ENCODE measurements around the gene SIK3. TPM values are rescaled to one million over a fixed set of nuclear protein-coding genes. Genes with fewer than 3 reads are reported as not detected.
A peak's percentile ranks its signal among the peaks of the same experiment; 100 is the strongest.
"Not testable (repeated sequence)": the region's sequence is repeated elsewhere in the genome, so short reads cannot be mapped to it uniquely, and the experiment has no call there.

SIK3 gene
- total and polyA plus RNA-seq, 2 donors (not counting 3 experiments of a cell fraction or from before 2014, with no cell fraction given), result 10.3 to 21.3 TPM

DNA sequence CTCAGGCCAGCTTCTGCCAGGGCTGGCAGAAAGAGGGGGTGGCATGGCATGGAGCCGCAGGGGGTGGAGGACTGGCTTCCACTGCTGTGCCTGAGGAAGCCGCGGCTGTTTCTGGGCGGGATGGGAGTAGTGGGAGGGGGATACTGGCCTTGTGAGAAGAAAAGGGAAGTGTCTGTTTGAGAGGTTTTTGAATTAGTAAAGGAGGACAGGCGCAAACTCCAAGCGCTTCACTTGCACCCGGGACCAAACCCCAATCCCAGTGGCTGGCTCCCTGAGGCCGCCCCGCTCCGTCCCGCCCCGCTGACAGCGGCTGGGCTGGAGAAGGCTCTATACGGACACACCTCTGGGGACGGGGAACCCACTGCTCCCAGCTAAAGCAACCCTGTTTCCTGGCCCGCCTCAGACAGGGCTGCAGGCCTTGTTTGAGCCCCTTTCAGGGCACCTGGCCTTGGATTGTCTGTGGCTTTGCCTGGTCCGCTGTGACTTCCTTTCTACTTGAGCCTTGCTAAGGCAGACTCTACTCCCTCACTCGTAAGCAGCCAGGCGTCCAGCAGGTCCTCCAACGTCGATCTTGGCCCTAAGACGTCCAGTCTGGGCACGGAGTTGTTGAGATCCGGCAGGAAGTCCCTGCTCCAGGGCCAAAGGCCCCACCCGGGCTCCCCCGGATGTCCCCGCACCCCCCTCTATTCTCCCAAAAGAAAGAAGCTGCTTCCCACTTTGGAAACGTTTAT lies 263.0 kb downstream of the SIK3 start:
- Histone ChIP-seq H2AFZ (ENCODE audit: low read depth, low read length) (peak overlapping the region; percentile 69), H3K9me3 (replicated peaks; ENCODE audit: control insufficient read depth, insufficient read depth, low read length) (no peaks in the 10 kb centered on the region), H3K9ac (replicated peaks; ENCODE audit: extremely low read depth, insufficient read depth, low read length) (no peak overlapping the region), H3K27ac (ENCODE audit: insufficient read depth, low read depth, low read length) (no peak overlapping the region), H3K79me2 (ENCODE audit: control insufficient read depth, insufficient read depth, low read length) (no peaks in the 10 kb centered on the region), H3K4me2 (ENCODE audit: insufficient read depth, low read length) (peak overlapping the region; percentile 40), H3K4me1 (ENCODE audit: control insufficient read depth, extremely low read depth, insufficient read depth, low read length) (peaks cover 6% of the 10 kb centered on the region), H4K20me1 (replicated peaks; ENCODE audit: control insufficient read depth, extremely low read depth, insufficient read depth, low read length) (no peaks in the 10 kb centered on the region), H3K36me3 (ENCODE audit: control insufficient read depth in 2 of 2, extremely low read depth in 1 of 2, insufficient read depth in 2 of 2, low read length in 2 of 2) (no peaks in the 10 kb centered on the region), H3K4me3 (replicated peaks in 1 of 3; ENCODE audit: insufficient read depth in 1 of 3, low read depth in 1 of 3, low read length in 3 of 3) (peak overlapping the region; percentile 1 to 32 (median 15)), H3K9me1 (replicated peaks; ENCODE audit: control insufficient read depth, extremely low read depth, insufficient read depth, low read length) (no peaks in the 10 kb centered on the region), H3K27me3 (ENCODE audit: control insufficient read depth in 2 of 2, insufficient read depth in 2 of 2, low read length in 2 of 2) (no peaks in the 10 kb centered on the region)
- ChIA-PET POLR2A (interaction anchor here (0.5 to 1.2 kb wide), 2 partner anchors 45 to 163 kb away, joined by 4 read pairs; no protein-coding TSS in a partner anchor), CTCF (interaction anchor here (0.7 to 5.0 kb wide), 33 partner anchors 9 to 391 kb away, joined by 3 to 272 read pairs (median 5); partner anchors contain the start of genes APOA4, APOA5, BUD13 and PAFAH1B2)
- no TSS peak for BruUV-seq (replicated peaks)
- peak; percentile 7 for DNase-seq (ENCODE audit: low read depth, low spot score)
- TF ChIP-seq MYC (IDR thresholded peaks at IDR 0.05; ENCODE audit: low read depth, low read length), result no peak
- TF ChIP-seq JUN (IDR thresholded peaks at IDR 0.05; ENCODE audit: borderline replicate concordance, insufficient read depth, insufficient read length, low read depth), result no peak
- no peak for TF ChIP-seq FOS (IDR thresholded peaks at IDR 0.05; ENCODE audit: borderline replicate concordance, insufficient read depth, low read length)
- TF ChIP-seq GATA2 (IDR thresholded peaks at IDR 0.05; ENCODE audit: insufficient read depth, insufficient read length, low read depth, low read length), result no peak
- no peak for TF ChIP-seq POLR2AphosphoS5 (IDR thresholded peaks at IDR 0.05; ENCODE audit: insufficient read depth, low read depth, low read length)
- no peak for TF ChIP-seq EZH2 (IDR thresholded peaks at IDR 0.05; ENCODE audit: borderline replicate concordance, low read depth, low read length, severe bottlenecking)
- TF ChIP-seq, protein P1, sequence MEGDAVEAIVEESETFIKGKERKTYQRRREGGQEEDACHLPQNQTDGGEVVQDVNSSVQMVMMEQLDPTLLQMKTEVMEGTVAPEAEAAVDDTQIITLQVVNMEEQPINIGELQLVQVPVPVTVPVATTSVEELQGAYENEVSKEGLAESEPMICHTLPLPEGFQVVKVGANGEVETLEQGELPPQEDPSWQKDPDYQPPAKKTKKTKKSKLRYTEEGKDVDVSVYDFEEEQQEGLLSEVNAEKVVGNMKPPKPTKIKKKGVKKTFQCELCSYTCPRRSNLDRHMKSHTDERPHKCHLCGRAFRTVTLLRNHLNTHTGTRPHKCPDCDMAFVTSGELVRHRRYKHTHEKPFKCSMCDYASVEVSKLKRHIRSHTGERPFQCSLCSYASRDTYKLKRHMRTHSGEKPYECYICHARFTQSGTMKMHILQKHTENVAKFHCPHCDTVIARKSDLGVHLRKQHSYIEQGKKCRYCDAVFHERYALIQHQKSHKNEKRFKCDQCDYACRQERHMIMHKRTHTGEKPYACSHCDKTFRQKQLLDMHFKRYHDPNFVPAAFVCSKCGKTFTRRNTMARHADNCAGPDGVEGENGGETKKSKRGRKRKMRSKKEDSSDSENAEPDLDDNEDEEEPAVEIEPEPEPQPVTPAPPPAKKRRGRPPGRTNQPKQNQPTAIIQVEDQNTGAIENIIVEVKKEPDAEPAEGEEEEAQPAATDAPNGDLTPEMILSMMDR (IDR thresholded peaks at IDR 0.05; ENCODE audit: extremely low read depth in 1 of 2, insufficient read depth in 1 of 2, low read depth in 1 of 2, low read length in 2 of 2), result no peak
- no peak for TF ChIP-seq POLR2A (IDR thresholded peaks at IDR 0.05; ENCODE audit: low read depth, low read length)
- TF ChIP-seq, protein P2, sequence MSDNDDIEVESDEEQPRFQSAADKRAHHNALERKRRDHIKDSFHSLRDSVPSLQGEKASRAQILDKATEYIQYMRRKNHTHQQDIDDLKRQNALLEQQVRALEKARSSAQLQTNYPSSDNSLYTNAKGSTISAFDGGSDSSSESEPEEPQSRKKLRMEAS (IDR thresholded peaks at IDR 0.05; ENCODE audit: insufficient read depth, insufficient read length), result no peak
- dilution Hi-C loops (cut with MboI; ENCODE audit: extremely low pct_ligation_motif_present, low sequenced_read_pairs), result no loop called here
- no peak for FAIRE-seq
- intact Hi-C loops (cut with micrococcal nuclease), result loop anchor here (5.0 kb wide), 1 partner anchor 103 kb away; no protein-coding TSS in a partner anchor

DNA sequence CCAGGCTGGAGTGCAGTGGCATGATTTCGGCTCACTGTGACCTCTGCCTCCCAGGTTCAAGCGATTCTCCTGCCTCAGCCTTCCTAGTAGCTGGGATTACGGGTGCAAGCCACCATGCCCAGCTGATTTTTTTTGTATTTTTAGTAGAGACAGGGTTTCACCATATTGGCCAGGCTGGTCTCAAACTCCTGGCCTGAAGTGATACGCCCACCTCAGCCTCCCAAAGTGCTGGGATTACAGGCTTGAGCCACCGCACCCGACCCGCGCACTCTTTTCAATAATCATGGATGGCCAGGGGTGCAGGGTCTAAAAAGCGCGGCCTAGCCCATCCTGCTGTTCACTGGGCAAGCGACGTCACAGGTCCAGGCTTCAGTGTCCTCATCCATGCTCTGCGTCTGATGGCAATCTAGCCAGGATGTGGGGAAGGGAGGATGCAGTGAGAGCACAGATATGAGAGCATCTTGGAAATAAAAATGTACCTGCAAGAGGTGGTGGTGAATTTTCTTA lies 263.6 kb downstream of the SIK3 start:
- H3K27ac ChIP-seq (ENCODE audit: insufficient read depth, low read depth, low read length); BruUV-seq (replicated peaks); dilution Hi-C loops (cut with MboI; ENCODE audit: extremely low pct_ligation_motif_present, low sequenced_read_pairs); H3K4me3 ChIP-seq (replicated peaks in 1 of 3; ENCODE audit: insufficient read depth in 1 of 3, low read depth in 1 of 3, low read length in 3 of 3); H4K20me1 ChIP-seq (replicated peaks; ENCODE audit: control insufficient read depth, extremely low read depth, insufficient read depth, low read length); H3K36me3 ChIP-seq (ENCODE audit: control insufficient read depth in 2 of 2, extremely low read depth in 1 of 2, insufficient read depth in 2 of 2, low read length in 2 of 2); FAIRE-seq; H3K4me2 ChIP-seq (ENCODE audit: insufficient read depth, low read length); POLR2A ChIA-PET; H3K9me1 ChIP-seq (replicated peaks; ENCODE audit: control insufficient read depth, extremely low read depth, insufficient read depth, low read length); DNase-seq (ENCODE audit: low read depth, low spot score); H3K79me2 ChIP-seq (ENCODE audit: control insufficient read depth, insufficient read depth, low read length); H3K9me3 ChIP-seq (replicated peaks; ENCODE audit: control insufficient read depth, insufficient read depth, low read length); H2AFZ ChIP-seq (ENCODE audit: low read depth, low read length); H3K9ac ChIP-seq (replicated peaks; ENCODE audit: extremely low read depth, insufficient read depth, low read length); H3K27me3 ChIP-seq (ENCODE audit: control insufficient read depth in 2 of 2, insufficient read depth in 2 of 2, low read length in 2 of 2); H3K4me1 ChIP-seq (ENCODE audit: control insufficient read depth, extremely low read depth, insufficient read depth, low read length): not testable (repeated sequence)
- intact Hi-C loops (cut with micrococcal nuclease), result loop anchor here (5.0 kb wide), 1 partner anchor 102 kb away; no protein-coding TSS in a partner anchor
- CTCF ChIA-PET, result interaction anchor here (1.3 to 5.0 kb wide), 4 partner anchors 10 to 43 kb away, joined by 3 to 272 read pairs (median 12); partner anchors contain the start of genes APOA4 and APOA5

Measured in endothelial cell of umbilical vein (primary cell).